GM18951 (cell line): ENCODE measurements around the gene MAP7D1.

Experiments used
- POLR2A ChIP-seq: IDR thresholded peaks from 4 replicates; pipeline ENCODE4 v1.6.1; 2011; ENCODE audit warnings: mild to moderate bottlenecking; ENCODE audit not compliant: insufficient read length, insufficient read depth; ENCODE audit errors: extremely low read depth
- in situ Hi-C: fragments of 300-500 bp; cut with MboI; formaldehyde crosslinking; loops from one replicate; pipeline ENCODE4 v1.12.0; 2022; ENCODE audit warnings: low sequenced_read_pairs, mixed read lengths, inconsistent platforms; ENCODE audit not compliant: unreplicated experiment

Gene MAP7D1

GRCh38 chr1:36122062-36123030 is 33.6 kb upstream of the MAP7D1 start:
- in situ Hi-C loops, result no loop called here
- no peak for TF ChIP-seq POLR2A

DNA sequence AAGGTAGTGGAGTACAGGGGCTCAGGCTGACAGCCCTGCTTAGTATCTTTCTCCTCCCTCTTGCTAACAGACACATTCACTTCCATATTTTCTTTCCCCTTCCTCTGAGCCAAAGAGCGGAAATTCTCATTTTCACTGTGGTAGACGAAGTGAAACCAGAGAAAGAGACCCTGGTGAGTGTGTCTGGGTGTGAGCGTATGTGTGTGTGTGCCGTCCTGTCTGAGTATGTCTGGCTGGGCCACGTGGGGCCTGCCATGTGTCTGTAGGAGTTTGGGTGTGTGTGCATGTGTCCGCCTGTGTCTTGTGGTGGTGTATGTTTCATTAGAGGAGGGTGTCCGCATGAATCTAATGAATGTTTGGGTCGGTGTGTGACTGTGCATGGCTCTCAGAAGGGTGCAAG is 32.6 kb upstream of the MAP7D1 start:
- in situ Hi-C loops, result no loop called here
- no peak for TF ChIP-seq POLR2A

GRCh38 chr1:36124404-36125128 is 31.4 kb upstream of the MAP7D1 start:
- in situ Hi-C loops, result no loop called here

DNA sequence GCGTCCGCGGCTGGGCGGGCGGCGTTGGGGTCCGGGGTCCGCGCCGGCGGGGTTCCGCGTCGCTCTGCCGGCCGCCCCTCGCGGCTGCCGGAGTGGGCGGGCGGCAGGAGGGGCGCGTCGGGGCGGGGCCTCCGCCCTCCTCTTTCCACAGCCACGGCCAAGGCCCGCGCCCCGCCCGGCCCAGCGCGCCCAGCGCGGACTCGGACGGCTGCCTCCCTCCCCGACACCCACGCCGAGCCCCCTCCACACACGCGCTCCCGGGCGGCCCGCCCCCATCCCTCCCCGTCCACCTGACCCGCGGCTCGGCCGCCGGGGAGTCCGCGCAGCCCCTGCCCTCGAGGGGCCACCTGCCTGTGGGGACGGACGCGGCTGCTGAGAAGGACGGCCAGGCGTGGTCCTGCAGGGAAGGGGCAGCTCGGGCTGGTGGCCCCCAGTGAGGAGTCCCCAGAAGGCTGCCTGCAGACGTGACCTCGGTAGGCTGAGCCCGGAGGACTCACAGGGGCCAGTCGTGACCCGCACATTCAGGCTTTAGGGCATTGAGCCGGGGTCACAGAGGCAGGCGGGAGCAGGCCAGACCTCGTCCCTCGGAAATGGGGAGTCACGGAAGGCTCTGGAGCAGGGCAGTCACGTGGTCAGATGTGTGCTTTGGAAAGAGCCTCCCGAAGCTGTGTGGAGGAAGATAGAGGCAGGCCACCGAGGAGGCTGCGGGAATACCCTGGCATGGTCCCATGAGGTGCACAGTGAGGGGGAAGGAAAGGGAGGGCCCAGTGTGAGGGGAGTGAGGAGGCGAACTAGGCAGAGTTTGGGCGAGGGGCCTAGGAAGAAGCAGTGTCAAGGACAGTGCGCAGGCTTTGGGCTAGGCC is 30.6 kb upstream of the MAP7D1 start, which contains the start of gene COL8A2:
Gene COL8A2 (minus strand): TSS at position 94 of the 863 bp plus-strand sequence. CDS start 24,980 bp downstream, outside the sequence.
- no peak for TF ChIP-seq POLR2A
- in situ Hi-C loops, result no loop called here

More at GRCh38 chr1:36124404-36125128, 31.4 kb upstream of the MAP7D1 start:
- no peak for TF ChIP-seq POLR2A

- in situ Hi-C loops, result no loop called here
- no peak for TF ChIP-seq POLR2A
Observed at GRCh38 chr1:36126005-36126716, 29.8 kb upstream of the MAP7D1 start.

- in situ Hi-C loops, result no loop called here
- TF ChIP-seq POLR2A, result no peak
Observed at GRCh38 chr1:36126797-36127500, 29.0 kb upstream of the MAP7D1 start.

- no peak for TF ChIP-seq POLR2A
- in situ Hi-C loops, result no loop called here
Observed at GRCh38 chr1:36128126-36128904, 27.6 kb upstream of the MAP7D1 start.

DNA sequence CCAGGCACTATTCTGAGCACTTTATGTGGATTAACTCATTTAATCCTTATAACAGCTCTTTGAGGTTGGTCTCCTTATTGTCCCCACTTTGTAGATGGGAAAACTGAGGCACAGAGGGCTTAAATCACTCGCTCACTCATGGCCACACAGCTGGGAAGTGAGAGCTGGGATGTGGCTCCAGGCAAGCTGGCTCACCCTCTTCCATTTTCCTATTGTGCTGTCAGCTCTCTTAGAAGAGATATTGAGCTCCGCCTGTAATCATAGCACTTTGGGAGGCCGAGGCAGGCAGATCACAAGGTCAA is 27.1 kb upstream of the MAP7D1 start:
- no peak for TF ChIP-seq POLR2A
- in situ Hi-C loops, result no loop called here

GRCh38 chr1:36132029-36132428 is 23.9 kb upstream of the MAP7D1 start:
- in situ Hi-C loops, result no loop called here

DNA sequence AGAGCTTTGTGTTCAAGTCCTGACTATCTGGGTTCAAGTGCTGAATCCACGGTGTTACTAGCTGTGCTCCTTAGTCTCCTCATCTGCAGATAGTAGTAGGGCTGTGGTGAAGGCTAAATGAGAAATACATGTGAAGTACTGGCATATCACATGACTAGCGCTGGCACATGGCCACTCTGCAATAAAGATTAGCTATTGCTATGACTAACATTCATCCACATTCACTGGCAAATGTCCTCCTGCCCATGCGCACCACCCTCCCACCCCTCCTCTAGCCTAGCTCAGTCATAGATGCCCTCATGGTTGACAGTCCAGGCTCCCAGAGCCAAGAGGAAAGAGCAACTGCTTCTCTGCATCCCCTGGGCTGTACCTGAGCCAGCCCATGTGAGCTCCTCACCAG is 22.5 kb upstream of the MAP7D1 start:
- in situ Hi-C loops, result no loop called here
- TF ChIP-seq POLR2A, result no peak

More at GRCh38 chr1:36132029-36132428, 23.9 kb upstream of the MAP7D1 start:
- no peak for TF ChIP-seq POLR2A

GRCh38 chr1:36134031-36134430 is 21.9 kb upstream of the MAP7D1 start:
- no peak for TF ChIP-seq POLR2A
- in situ Hi-C loops, result no loop called here
